K562 (cell line): ENCODE measurements around the gene SCRN1. TPM values are rescaled to one million over a fixed set of nuclear protein-coding genes. Genes with fewer than 3 reads are reported as not detected.

Source experiments
- HMGN3 ChIP-seq: IDR thresholded peaks from 2 replicates; pipeline ENCODE4 v1.6.1; 2011; ENCODE audit warnings: borderline replicate concordance, low read depth, mild to moderate bottlenecking, mixed read lengths, low read length; ENCODE audit not compliant: insufficient read length; ENCODE audit errors: extremely low read depth
- JUND ChIP-seq, 2 experiments: IDR thresholded peaks; 2 replicates in 1 of 2; 3 replicates in 1 of 2; pipeline ENCODE4 v1.6.1; 2011; ENCODE audit warnings: borderline replicate concordance in 2 of 2, low read depth in 2 of 2, low read length in 2 of 2, improper control_type of control experiment in 1 of 2, missing biosample characterization in 1 of 2, missing genetic modification characterization in 1 of 2, missing genetic modification reagents in 1 of 2
- KAT8 ChIP-seq: fragments of 450-650 bp; IDR thresholded peaks from 2 replicates; pipeline ENCODE4 v1.6.1; 2016; ENCODE audit warnings: low read depth, mild to moderate bottlenecking
- MBD2 ChIP-seq: sonication (generic); IDR thresholded peaks from 2 replicates; pipeline ENCODE4 v1.6.1; 2016; ENCODE audit warnings: low read depth, borderline replicate concordance
- NCOA2 ChIP-seq, 2 experiments: fragments of 450-650 bp; IDR thresholded peaks; 2 replicates each; pipeline ENCODE4 v1.6.1; 2018; ENCODE audit warnings: mild to moderate bottlenecking in 2 of 2, moderate library complexity in 1 of 2; ENCODE audit not compliant: partially characterized antibody in 2 of 2
- PHF8 ChIP-seq: fragments of 200-600 bp; sonication (generic); IDR thresholded peaks from 2 replicates; pipeline ENCODE4 v1.6.1; 2012; ENCODE audit warnings: mixed run types, mild to moderate bottlenecking, inconsistent platforms, low read length, moderate library complexity, borderline replicate concordance
- PRPF4 ChIP-seq: fragments of 200-400 bp; formaldehyde crosslinking; IDR thresholded peaks from one replicate; pipeline ENCODE4 v1.6.1; 2017; ENCODE audit warnings: low read length, low read depth, mild to moderate bottlenecking; ENCODE audit not compliant: insufficient read depth, poor library complexity, severe bottlenecking
- RBM14 ChIP-seq: fragments of 200-400 bp; formaldehyde crosslinking; IDR thresholded peaks from 2 replicates; pipeline ENCODE4 v1.6.1; 2018; ENCODE audit warnings: low read depth, mild to moderate bottlenecking, low read length, moderate library complexity, borderline replicate concordance; ENCODE audit not compliant: insufficient read depth
- SFPQ ChIP-seq: fragments of 200-400 bp; formaldehyde crosslinking; IDR thresholded peaks from 2 replicates; pipeline ENCODE4 v1.6.1; 2017; ENCODE audit warnings: mild to moderate bottlenecking, low read depth, low read length, moderate library complexity
- SIN3A ChIP-seq, 2 experiments: fragments of 150-350 bp in 1 of 2; IDR thresholded peaks; 2 replicates each; pipeline ENCODE4 v1.6.1; 2011 to 2016; ENCODE audit warnings: borderline replicate concordance in 2 of 2, low read depth in 2 of 2, low read length in 2 of 2, mild to moderate bottlenecking in 2 of 2, moderate library complexity in 2 of 2; ENCODE audit not compliant: control insufficient read depth in 1 of 2
- SMAD1 ChIP-seq: fragments of 150-350 bp; IDR thresholded peaks from 2 replicates; pipeline ENCODE4 v1.6.1; 2014; ENCODE audit warnings: low read length, low read depth; ENCODE audit not compliant: partially characterized antibody
- SOX6 ChIP-seq: fragments of 450-650 bp; IDR thresholded peaks from 2 replicates; pipeline ENCODE4 v1.6.1; 2014; ENCODE audit warnings: mild to moderate bottlenecking
- STAT5B ChIP-seq: fragments of 250-450 bp; sonication (Bioruptor Pico); IDR thresholded peaks from 2 replicates; pipeline ENCODE4 v1.8.0; 2021; ENCODE audit warnings: mild to moderate bottlenecking, inconsistent platforms
- U2AF2 ChIP-seq: fragments of 200-400 bp; formaldehyde crosslinking; optimal IDR thresholded peaks from 2 replicates; pipeline ENCODE3; 2017; ENCODE audit warnings: low read depth, mild to moderate bottlenecking, low read length
- ZBTB33 ChIP-seq: sonication (generic); formaldehyde crosslinking; IDR thresholded peaks from 2 replicates; pipeline ENCODE4 v1.8.1; 2023; ENCODE audit warnings: mild to moderate bottlenecking, missing genetic modification reagents
- ZNF384 ChIP-seq: IDR thresholded peaks from 2 replicates; pipeline ENCODE4 v1.6.1; 2012; ENCODE audit warnings: low read depth, low read length, improper control_type of control experiment
- polyA plus RNA-seq, 8 experiments: library from polyadenylated mRNA; depleted of rRNA in 4 of 8; stranded (reverse) in 5 of 8; unstranded in 3 of 8; fragments of >200 nt; fragmentation: Nextera tagmentation in 2 of 8; fragmentation: Illumina TruSeq in 1 of 8; extraction: Ambion mirVana in 2 of 8; extraction: Trizol in 1 of 8; gene quantifications; 2 replicates each; pipeline versions ENCODE4 v1.2.1 to v1.2.3, GENCODE V29; 2011 to 2014; ENCODE audit warnings: inconsistent platforms in 1 of 8, missing spikeins in 1 of 8
- total RNA-seq, 7 experiments: library from RNA; depleted of rRNA in 6 of 7; stranded (reverse); fragments of >200 nt in 6 of 7; fragmentation: Illumina TruSeq in 2 of 7; extraction: Trizol in 2 of 7; gene quantifications; 2 replicates each; pipeline versions ENCODE4 v1.2.1 to v1.2.3, GENCODE V29; 2011 to 2021; ENCODE audit warnings: low replicate concordance in 1 of 7
- TF ChIP-seq, protein P1 (sequence below): sonication (generic); formaldehyde crosslinking; IDR thresholded peaks from 2 replicates; pipeline ENCODE4 v1.8.0; 2022; ENCODE audit warnings: mild to moderate bottlenecking, missing genetic modification reagents, borderline replicate concordance
- TF ChIP-seq, protein P2 (sequence below): fragments of 250-450 bp; sonication (Bioruptor Pico); IDR thresholded peaks from 2 replicates; pipeline ENCODE4 v1.4.0; 2020; ENCODE audit warnings: mild to moderate bottlenecking, moderate library complexity

The SCRN1 gene
- total and polyA plus RNA-seq, 9 of the 15 experiments (the other 6 are each of a cell fraction or from before 2014, with no cell fraction given), result 0.13 to 1.4 (median 0.20) TPM

- TF ChIP-seq SFPQ (no peak), RBM14 (no peak), PRPF4 (no peak), PHF8 (peak; percentile 63; the same call in 1 of the 2 replicates), HMGN3 (no peak), ZBTB33 (CRISPR knock-in tag) (no peak), MBD2 (no peak), SMAD1 (no peak), NCOA2 (IDR thresholded peaks at IDR 0.05; ENCODE audit: partially characterized antibody in 2 of 2) (no peak), JUND (IDR thresholded peaks at IDR 0.05; ENCODE audit: borderline replicate concordance, low read depth, low read length) (no peak), JUND (tag; IDR thresholded peaks at IDR 0.05; ENCODE audit: borderline replicate concordance, low read depth, low read length) (no peak), SIN3A (IDR thresholded peaks at IDR 0.05; ENCODE audit: borderline replicate concordance in 2 of 2, control insufficient read depth in 1 of 2, low read depth in 2 of 2, low read length in 2 of 2) (0 out of 4 replicates have a peak, but pooled peaks of 1 of the 2 experiments have one; percentile 21), KAT8 (no peak), U2AF2 (no peak), SOX6 (no peak), ZNF384 (no peak), STAT5B (CRISPR knock-in tag) (no peak)
- TF ChIP-seq, protein P1, sequence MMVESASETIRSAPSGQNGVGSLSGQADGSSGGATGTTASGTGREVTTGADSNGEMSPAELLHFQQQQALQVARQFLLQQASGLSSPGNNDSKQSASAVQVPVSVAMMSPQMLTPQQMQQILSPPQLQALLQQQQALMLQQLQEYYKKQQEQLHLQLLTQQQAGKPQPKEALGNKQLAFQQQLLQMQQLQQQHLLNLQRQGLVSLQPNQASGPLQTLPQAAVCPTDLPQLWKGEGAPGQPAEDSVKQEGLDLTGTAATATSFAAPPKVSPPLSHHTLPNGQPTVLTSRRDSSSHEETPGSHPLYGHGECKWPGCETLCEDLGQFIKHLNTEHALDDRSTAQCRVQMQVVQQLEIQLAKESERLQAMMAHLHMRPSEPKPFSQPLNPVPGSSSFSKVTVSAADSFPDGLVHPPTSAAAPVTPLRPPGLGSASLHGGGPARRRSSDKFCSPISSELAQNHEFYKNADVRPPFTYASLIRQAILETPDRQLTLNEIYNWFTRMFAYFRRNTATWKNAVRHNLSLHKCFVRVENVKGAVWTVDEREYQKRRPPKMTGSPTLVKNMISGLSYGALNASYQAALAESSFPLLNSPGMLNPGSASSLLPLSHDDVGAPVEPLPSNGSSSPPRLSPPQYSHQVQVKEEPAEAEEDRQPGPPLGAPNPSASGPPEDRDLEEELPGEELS, result no peak
- TF ChIP-seq, protein P2, sequence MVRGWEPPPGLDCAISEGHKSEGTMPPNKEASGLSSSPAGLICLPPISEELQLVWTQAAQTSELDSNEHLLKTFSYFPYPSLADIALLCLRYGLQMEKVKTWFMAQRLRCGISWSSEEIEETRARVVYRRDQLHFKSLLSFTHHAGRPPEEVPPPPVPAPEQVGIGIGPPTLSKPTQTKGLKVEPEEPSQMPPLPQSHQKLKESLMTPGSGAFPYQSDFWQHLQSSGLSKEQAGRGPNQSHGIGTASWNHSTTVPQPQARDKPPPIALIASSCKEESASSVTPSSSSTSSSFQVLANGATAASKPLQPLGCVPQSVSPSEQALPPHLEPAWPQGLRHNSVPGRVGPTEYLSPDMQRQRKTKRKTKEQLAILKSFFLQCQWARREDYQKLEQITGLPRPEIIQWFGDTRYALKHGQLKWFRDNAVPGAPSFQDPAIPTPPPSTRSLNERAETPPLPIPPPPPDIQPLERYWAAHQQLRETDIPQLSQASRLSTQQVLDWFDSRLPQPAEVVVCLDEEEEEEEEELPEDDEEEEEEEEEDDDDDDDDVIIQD (CRISPR knock-in tag), result no peak
Measured at GRCh38 chr7:30027065-30027456, 37.5 kb upstream of the SCRN1 start (continued).
